Smooth muscle cell (in vitro differentiated cells): ENCODE measurements around the gene RPL26. TPM values are rescaled to one million over a fixed set of nuclear protein-coding genes. Genes with fewer than 3 reads are reported as not detected.
A peak's percentile ranks its signal among the peaks of the same experiment; 100 is the strongest.

Experiments
- DNase-seq: peaks from one replicate; lab custom pipeline; 2025; ENCODE audit not compliant: unreplicated experiment; lab: John Stamatoyannopoulos, UW
- H2AFZ ChIP-seq: fragments of 200-600 bp; sonication (generic); 2 replicates; pipeline ENCODE4 v1.6.0; 2016; ENCODE audit warnings: antibody characterized with exemption, low read depth, mild to moderate bottlenecking
- H3F3A ChIP-seq: fragments of 200-600 bp; sonication (generic); 2 replicates; pipeline ENCODE4 v1.6.0; 2017; ENCODE audit warnings: antibody characterized with exemption, low read depth
- H3K27ac ChIP-seq: fragments of 200-600 bp; sonication (generic); 2 replicates; pipeline ENCODE4 v1.5.1; 2016; ENCODE audit warnings: low read depth, mild to moderate bottlenecking
- H3K27me3 ChIP-seq: fragments of 200-600 bp; sonication (generic); 2 replicates; pipeline ENCODE4 v1.6.1; 2016; ENCODE audit warnings: low read depth, mild to moderate bottlenecking
- H3K36me3 ChIP-seq: fragments of 200-600 bp; sonication (generic); 2 replicates; pipeline ENCODE4 v1.5.1; 2016; ENCODE audit warnings: low read depth
- H3K4me1 ChIP-seq: fragments of 200-600 bp; sonication (generic); 2 replicates; pipeline ENCODE4 v1.5.1; 2016; ENCODE audit warnings: low read depth
- H3K4me2 ChIP-seq: fragments of 200-600 bp; sonication (generic); 2 replicates; pipeline ENCODE4 v1.6.0; 2016; ENCODE audit warnings: mild to moderate bottlenecking
- H3K4me3 ChIP-seq: fragments of 200-600 bp; sonication (generic); 2 replicates; pipeline ENCODE4 v1.5.1; 2016; ENCODE audit warnings: mild to moderate bottlenecking
- H3K79me2 ChIP-seq: fragments of 200-600 bp; sonication (generic); 2 replicates; pipeline ENCODE4 v1.6.0; 2016; ENCODE audit warnings: low read depth, mild to moderate bottlenecking
- H3K9ac ChIP-seq: fragments of 200-600 bp; sonication (generic); 2 replicates; pipeline ENCODE4 v1.6.0; 2016; ENCODE audit warnings: low read depth
- H3K9me3 ChIP-seq: fragments of 200-600 bp; sonication (generic); replicated peaks from 2 replicates; pipeline ENCODE4 v1.5.1; 2016; ENCODE audit warnings: low read depth
- H4K20me1 ChIP-seq: fragments of 200-600 bp; sonication (generic); 2 replicates; pipeline ENCODE4 v1.6.0; 2016; ENCODE audit warnings: low read depth
- CTCF ChIP-seq: fragments of 200-600 bp; sonication (generic); IDR thresholded peaks from 2 replicates; pipeline ENCODE4 v1.5.1; 2017; ENCODE audit warnings: borderline replicate concordance, mild to moderate bottlenecking, antibody characterized with exemption; ENCODE audit not compliant: insufficient read depth, poor library complexity, severe bottlenecking
- WGBS: methylation state at CpG from one replicate; pipeline ENCODE4 v1.1.7; 2016; ENCODE audit warnings: low lambda C conversion rate; 5-methylcytosine and 5-hydroxymethylcytosine counted together
- polyA plus RNA-seq: library from polyadenylated mRNA; unstranded; fragments of >200 nt; fragmentation: Nextera tagmentation; extraction: Ambion mirVana; gene quantifications from 2 replicates; pipeline ENCODE4 v1.2.1, GENCODE V29; 2016
- total RNA-seq: library from RNA; depleted of rRNA; stranded (reverse); fragments of >200 nt; gene quantifications from 2 replicates; pipeline ENCODE4 v1.2.3, GENCODE V29; 2014

RPL26 gene
- total and polyA plus RNA-seq, 2 experiments from 2014 or later: 367 to 3,533 TPM

GRCh38 chr17:8393470-8394231, 10.7 kb upstream of the RPL26 start:
- Histone ChIP-seq H3K27ac (peak overlapping the region; percentile 34), H3K4me2 (no peak overlapping the region), H3K79me2 (no peaks in the 10 kb centered on the region), H4K20me1 (no peaks in the 10 kb centered on the region), H3K9me3 (no peaks in the 10 kb centered on the region), H3K4me3 (no peak overlapping the region), H3K27me3 (peaks cover 8% of the 10 kb centered on the region), H2AFZ (no peak overlapping the region), H3K9ac (no peak overlapping the region), H3F3A (no peaks in the 10 kb centered on the region), H3K36me3 (no peaks in the 10 kb centered on the region), H3K4me1 (no peaks in the 10 kb centered on the region)
- no peak for DNase-seq
- no peak for TF ChIP-seq CTCF
- WGBS: 74% methylated on average over 8 of the region's 8 CpGs

DNA sequence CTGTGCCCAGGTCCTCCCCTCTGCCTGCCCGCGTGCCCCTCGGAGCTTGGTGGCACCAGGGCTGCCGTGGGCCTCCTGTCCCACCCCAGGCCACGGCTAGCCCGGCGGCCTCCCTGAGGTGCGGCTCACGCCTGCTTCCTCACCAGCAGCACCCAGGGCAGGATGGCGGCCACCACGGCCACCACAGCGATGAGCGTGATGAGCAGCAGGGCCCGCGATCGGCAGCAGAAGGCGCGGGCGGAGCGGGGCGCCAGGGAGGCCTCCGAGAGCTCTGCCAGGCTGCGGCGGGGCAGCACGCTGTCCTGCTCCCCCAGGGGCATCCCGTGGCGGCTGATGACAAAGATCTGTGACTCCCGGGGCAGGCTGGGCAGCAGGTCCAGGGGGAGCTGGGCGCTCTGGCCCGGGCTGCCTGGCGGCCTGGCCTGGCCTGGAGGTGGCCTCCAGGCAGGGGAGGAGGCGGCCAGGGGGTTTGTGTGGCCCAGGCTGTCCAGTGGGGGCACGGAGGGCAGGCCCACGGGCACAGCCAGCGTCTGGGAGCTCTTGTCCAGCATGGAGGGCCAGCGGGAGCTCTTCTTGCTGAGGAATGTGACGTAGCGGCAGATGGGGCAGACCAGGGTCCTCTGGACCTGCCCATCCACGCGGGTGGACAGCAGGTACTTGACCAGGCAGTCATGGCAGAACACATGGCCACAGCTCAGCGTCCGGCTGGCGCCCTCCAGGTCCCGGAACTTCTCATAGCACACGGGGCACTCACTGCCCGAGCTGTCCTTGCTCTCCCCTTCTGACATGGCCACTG, 9.9 kb upstream of the RPL26 start:
- no peak overlapping the region for H3K4me2 ChIP-seq

DNA sequence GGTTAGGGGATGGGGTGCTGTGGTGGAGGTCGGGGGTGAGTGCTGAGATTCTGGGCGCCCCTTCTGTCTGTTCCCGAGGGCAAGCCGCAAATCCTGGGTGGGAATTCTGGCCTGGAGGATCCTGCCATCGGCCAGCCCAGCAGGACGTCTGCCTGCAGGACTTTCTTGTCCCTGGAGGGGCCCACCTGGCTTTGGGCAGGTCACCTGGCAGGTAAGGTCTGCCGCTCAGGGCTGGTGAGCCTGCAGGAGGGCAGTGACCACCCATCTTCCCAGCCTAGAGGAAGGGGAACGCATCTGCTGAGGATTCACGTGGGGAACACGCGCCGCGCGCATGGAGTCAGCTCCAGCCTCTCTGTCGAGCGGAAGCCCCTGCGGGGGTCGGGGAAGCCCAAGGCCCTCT, 9.3 kb upstream of the RPL26 start:
- H3K9me3 ChIP-seq: no peaks in the 10 kb centered on the region
- WGBS: 85% methylated on average over 18 of the region's 18 CpGs
- TF ChIP-seq CTCF: no peak
- H4K20me1 ChIP-seq: no peaks in the 10 kb centered on the region
- H3K4me3 ChIP-seq: no peak overlapping the region
- H3K27ac ChIP-seq: no peak overlapping the region
- H2AFZ ChIP-seq: no peak overlapping the region
- H3K27me3 ChIP-seq: peaks cover 8% of the 10 kb centered on the region
- no peaks in the 10 kb centered on the region for H3K4me1 ChIP-seq
- no peak overlapping the region for H3K4me2 ChIP-seq
- no peaks in the 10 kb centered on the region for H3K36me3 ChIP-seq
- DNase-seq: no peak
- H3K9ac ChIP-seq: no peak overlapping the region
- no peaks in the 10 kb centered on the region for H3F3A ChIP-seq
- H3K79me2 ChIP-seq: no peaks in the 10 kb centered on the region

More for the DNA sequence above, 9.9 kb upstream of the RPL26 start:
- H3K79me2 ChIP-seq: no peaks in the 10 kb centered on the region
- peaks cover 8% of the 10 kb centered on the region for H3K27me3 ChIP-seq
- DNase-seq: no peak
- no peaks in the 10 kb centered on the region for H3K4me1 ChIP-seq
- no peaks in the 10 kb centered on the region for H3F3A ChIP-seq
- H3K9ac ChIP-seq: no peak overlapping the region
- H3K36me3 ChIP-seq: no peaks in the 10 kb centered on the region
- H4K20me1 ChIP-seq: no peaks in the 10 kb centered on the region
- no peak overlapping the region for H2AFZ ChIP-seq
- TF ChIP-seq CTCF: no peak
- no peak overlapping the region for H3K4me3 ChIP-seq
- 96% methylated on average over 45 of the region's 46 CpGs for WGBS
- peak overlapping the region; percentile 34 for H3K27ac ChIP-seq
- H3K9me3 ChIP-seq: no peaks in the 10 kb centered on the region
